ENCODE results near the gene EIF3L.
A peak's percentile ranks its signal among the peaks of the same experiment; 100 is the strongest.

GRCh38 chr22:37931893-37932389 lies 82.7 kb downstream of the EIF3L start:
- TF ChIP-seq CTCF (IDR thresholded peaks at IDR 0.05) (no peak), POLR2AphosphoS5 (IDR thresholded peaks at IDR 0.05) (peak; percentile 42 to 70)
